ENCODE measurements around the gene SCYGR7.
"Not testable (repeated sequence)": the region's sequence is repeated elsewhere in the genome, so short reads cannot be mapped to it uniquely, and the experiment has no call there.

- not testable (repeated sequence) for TF ChIP-seq CTCF (IDR thresholded peaks at IDR 0.05; ENCODE audit: low read depth, low read length, missing input control); REST (IDR thresholded peaks at IDR 0.05)
Measured at GRCh38 chr2:227722821-227723220, 5.3 kb upstream of the SCYGR7 start.
